ENCODE results near the gene ATAD3B.

DNA sequence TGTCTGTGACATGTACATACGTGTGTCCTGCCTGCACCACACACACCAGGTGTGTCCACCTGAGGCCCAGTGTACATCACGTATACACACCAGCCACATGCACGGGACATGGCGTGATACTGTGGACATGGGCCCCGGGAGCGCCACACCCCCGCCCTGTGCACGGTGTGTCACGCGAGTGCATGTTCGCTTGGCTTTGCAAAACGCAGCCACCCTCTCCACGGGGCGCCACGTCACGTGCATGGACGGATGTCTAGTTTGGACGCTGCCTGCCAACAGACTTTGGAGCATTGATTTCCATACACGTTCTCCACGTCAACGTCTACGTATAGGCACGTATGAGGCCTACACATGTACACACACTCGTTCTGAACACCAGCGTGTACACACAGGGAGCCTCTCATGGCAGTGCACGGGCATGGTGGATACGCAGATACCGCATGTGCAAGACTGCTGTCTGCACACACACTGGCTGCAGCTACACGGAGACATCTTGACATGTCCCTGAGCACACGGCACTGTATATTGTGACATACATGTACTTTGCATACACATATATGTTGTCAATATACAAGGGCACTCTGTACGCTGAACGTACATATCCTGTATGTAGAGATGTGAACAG, 66.2 kb downstream of the ATAD3B start:
- TF ChIP-seq, protein P1, sequence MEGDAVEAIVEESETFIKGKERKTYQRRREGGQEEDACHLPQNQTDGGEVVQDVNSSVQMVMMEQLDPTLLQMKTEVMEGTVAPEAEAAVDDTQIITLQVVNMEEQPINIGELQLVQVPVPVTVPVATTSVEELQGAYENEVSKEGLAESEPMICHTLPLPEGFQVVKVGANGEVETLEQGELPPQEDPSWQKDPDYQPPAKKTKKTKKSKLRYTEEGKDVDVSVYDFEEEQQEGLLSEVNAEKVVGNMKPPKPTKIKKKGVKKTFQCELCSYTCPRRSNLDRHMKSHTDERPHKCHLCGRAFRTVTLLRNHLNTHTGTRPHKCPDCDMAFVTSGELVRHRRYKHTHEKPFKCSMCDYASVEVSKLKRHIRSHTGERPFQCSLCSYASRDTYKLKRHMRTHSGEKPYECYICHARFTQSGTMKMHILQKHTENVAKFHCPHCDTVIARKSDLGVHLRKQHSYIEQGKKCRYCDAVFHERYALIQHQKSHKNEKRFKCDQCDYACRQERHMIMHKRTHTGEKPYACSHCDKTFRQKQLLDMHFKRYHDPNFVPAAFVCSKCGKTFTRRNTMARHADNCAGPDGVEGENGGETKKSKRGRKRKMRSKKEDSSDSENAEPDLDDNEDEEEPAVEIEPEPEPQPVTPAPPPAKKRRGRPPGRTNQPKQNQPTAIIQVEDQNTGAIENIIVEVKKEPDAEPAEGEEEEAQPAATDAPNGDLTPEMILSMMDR (IDR thresholded peaks at IDR 0.05): no peak
- TF ChIP-seq, protein P2, sequence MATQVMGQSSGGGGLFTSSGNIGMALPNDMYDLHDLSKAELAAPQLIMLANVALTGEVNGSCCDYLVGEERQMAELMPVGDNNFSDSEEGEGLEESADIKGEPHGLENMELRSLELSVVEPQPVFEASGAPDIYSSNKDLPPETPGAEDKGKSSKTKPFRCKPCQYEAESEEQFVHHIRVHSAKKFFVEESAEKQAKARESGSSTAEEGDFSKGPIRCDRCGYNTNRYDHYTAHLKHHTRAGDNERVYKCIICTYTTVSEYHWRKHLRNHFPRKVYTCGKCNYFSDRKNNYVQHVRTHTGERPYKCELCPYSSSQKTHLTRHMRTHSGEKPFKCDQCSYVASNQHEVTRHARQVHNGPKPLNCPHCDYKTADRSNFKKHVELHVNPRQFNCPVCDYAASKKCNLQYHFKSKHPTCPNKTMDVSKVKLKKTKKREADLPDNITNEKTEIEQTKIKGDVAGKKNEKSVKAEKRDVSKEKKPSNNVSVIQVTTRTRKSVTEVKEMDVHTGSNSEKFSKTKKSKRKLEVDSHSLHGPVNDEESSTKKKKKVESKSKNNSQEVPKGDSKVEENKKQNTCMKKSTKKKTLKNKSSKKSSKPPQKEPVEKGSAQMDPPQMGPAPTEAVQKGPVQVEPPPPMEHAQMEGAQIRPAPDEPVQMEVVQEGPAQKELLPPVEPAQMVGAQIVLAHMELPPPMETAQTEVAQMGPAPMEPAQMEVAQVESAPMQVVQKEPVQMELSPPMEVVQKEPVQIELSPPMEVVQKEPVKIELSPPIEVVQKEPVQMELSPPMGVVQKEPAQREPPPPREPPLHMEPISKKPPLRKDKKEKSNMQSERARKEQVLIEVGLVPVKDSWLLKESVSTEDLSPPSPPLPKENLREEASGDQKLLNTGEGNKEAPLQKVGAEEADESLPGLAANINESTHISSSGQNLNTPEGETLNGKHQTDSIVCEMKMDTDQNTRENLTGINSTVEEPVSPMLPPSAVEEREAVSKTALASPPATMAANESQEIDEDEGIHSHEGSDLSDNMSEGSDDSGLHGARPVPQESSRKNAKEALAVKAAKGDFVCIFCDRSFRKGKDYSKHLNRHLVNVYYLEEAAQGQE (IDR thresholded peaks at IDR 0.05; ENCODE audit: insufficient read depth in 1 of 2, low read depth in 2 of 2, low read length in 1 of 2): no peak
- TF ChIP-seq POLR2AphosphoS5 (IDR thresholded peaks at IDR 0.05; ENCODE audit: low read depth, low read length): no peak

All from Panc1 (cell line).